DOHH2 (cell line): ENCODE data around the gene TRABD.

Source experiments
- CTCF ChIP-seq: fragments of 200-600 bp; sonication (generic); IDR thresholded peaks from one replicate; pipeline ENCODE4 v1.5.1; 2014; ENCODE audit warnings: antibody characterized with exemption, mild to moderate bottlenecking, low read depth, low read length; ENCODE audit not compliant: poor library complexity, severe bottlenecking
- EZH2phosphoT487 ChIP-seq: fragments of 200-600 bp; sonication (generic); IDR thresholded peaks from 2 replicates; pipeline ENCODE4 v1.6.1; 2017; ENCODE audit warnings: borderline replicate concordance, mild to moderate bottlenecking, antibody characterized with exemption, low read length, moderate library complexity, mixed read lengths

GRCh38 chr22:50216684-50217520, 31.2 kb downstream of the TRABD start:
- TF ChIP-seq CTCF (no peak), EZH2phosphoT487 (no peak)
